Neural cell (in vitro differentiated cells): ENCODE results near the gene PRKCG. TPM values are rescaled to one million over a fixed set of nuclear protein-coding genes. Genes with fewer than 3 reads are reported as not detected.

Experiments
- H2AFZ ChIP-seq: fragments of 200-600, 300-800 bp; sonication (generic), shearing (Covaris generic); 2 replicates; pipeline ENCODE4 v1.6.0; 2014; ENCODE audit warnings: low read depth, mild to moderate bottlenecking, antibody characterized with exemption, low read length, moderate library complexity
- H3F3A ChIP-seq: fragments of 200-600 bp; shearing (Covaris generic); 2 replicates; pipeline ENCODE4 v1.6.1; 2016; ENCODE audit warnings: mild to moderate bottlenecking, moderate library complexity, mixed read lengths, antibody characterized with exemption, low read length; ENCODE audit not compliant: insufficient read depth, poor library complexity, severe bottlenecking
- H3K27ac ChIP-seq: fragments of 200-600, 300-800 bp; sonication (generic), shearing (Covaris generic); 2 replicates; pipeline ENCODE4 v1.5.1; 2014; ENCODE audit warnings: mild to moderate bottlenecking, low read length, moderate library complexity
- H3K27me3 ChIP-seq: fragments of 300-800, 200-600 bp; sonication (generic), shearing (Covaris generic); 2 replicates; pipeline ENCODE4 v1.6.0; 2014; ENCODE audit warnings: mild to moderate bottlenecking, low read depth, low read length, moderate library complexity; ENCODE audit not compliant: insufficient read depth
- H3K36me3 ChIP-seq: fragments of 300-800, 200-600 bp; sonication (generic), shearing (Covaris generic); 2 replicates; pipeline ENCODE4 v1.5.1; 2014; ENCODE audit warnings: mild to moderate bottlenecking, antibody characterized with exemption, low read length, moderate library complexity; ENCODE audit not compliant: insufficient read depth
- H3K4me2 ChIP-seq: fragments of 300-800, 200-600 bp; sonication (generic), shearing (Covaris generic); 2 replicates; pipeline ENCODE4 v1.6.0; 2014; ENCODE audit warnings: mild to moderate bottlenecking, low read length
- H3K4me3 ChIP-seq: fragments of 300-800, 200-600 bp; sonication (generic), shearing (Covaris generic); 2 replicates; pipeline ENCODE4 v1.5.1; 2014; ENCODE audit warnings: mild to moderate bottlenecking, low read length, moderate library complexity
- H3K79me2 ChIP-seq: fragments of 200-600 bp; shearing (Covaris generic); replicated peaks from 2 replicates; pipeline ENCODE4 v1.6.0; 2014; ENCODE audit warnings: mild to moderate bottlenecking, low read length, moderate library complexity; ENCODE audit not compliant: insufficient read depth
- H3K9ac ChIP-seq: fragments of 300-800, 200-600 bp; sonication (generic), shearing (Covaris generic); 2 replicates; pipeline ENCODE4 v1.6.1; 2016; ENCODE audit warnings: mild to moderate bottlenecking, low read length, mixed read lengths
- H3K9me2 ChIP-seq: fragments of 200-600 bp; shearing (Covaris generic); 2 replicates; pipeline ENCODE4 v1.6.1; 2016; ENCODE audit warnings: mild to moderate bottlenecking, low read length, mixed read lengths; ENCODE audit not compliant: insufficient read depth
- H3K9me3 ChIP-seq: fragments of 200-600, 300-800 bp; sonication (generic), shearing (Covaris generic); 2 replicates; pipeline ENCODE4 v1.6.1; 2016; ENCODE audit warnings: mild to moderate bottlenecking, mixed run types, low read length, moderate library complexity, mixed read lengths
- H4K20me1 ChIP-seq: fragments of 200-600 bp; shearing (Covaris generic); 2 replicates; pipeline ENCODE4 v1.6.1; 2016; ENCODE audit warnings: mild to moderate bottlenecking, mixed run types; ENCODE audit not compliant: insufficient read depth
- EP300 ChIP-seq: fragments of 450-650 bp; conservative IDR thresholded peaks from 2 replicates; pipeline ENCODE4 v1.6.1; 2014; ENCODE audit warnings: antibody characterized with exemption, mild to moderate bottlenecking, moderate library complexity; ENCODE audit not compliant: poor library complexity, severe bottlenecking
- EZH2 ChIP-seq: fragments of 200-600, 300-800 bp; shearing (Covaris generic), sonication (generic); IDR thresholded peaks from 2 replicates; pipeline ENCODE4 v1.6.1; 2014; ENCODE audit warnings: antibody characterized with exemption, low read length, borderline replicate concordance, mild to moderate bottlenecking; ENCODE audit not compliant: insufficient read depth, poor library complexity, severe bottlenecking
- MXI1 ChIP-seq: fragments of 450-650 bp; conservative IDR thresholded peaks from 2 replicates; pipeline ENCODE4 v1.6.1; 2014; ENCODE audit warnings: antibody characterized with exemption, mild to moderate bottlenecking; ENCODE audit not compliant: poor library complexity, severe bottlenecking
- POLR2AphosphoS5 ChIP-seq: IDR thresholded peaks from 2 replicates; pipeline ENCODE4 v1.6.1; 2012
- RAD21 ChIP-seq: fragments of 450-650 bp; conservative IDR thresholded peaks from 2 replicates; pipeline ENCODE4 v1.6.1; 2014; ENCODE audit warnings: antibody characterized with exemption, mild to moderate bottlenecking, moderate library complexity
- SMC3 ChIP-seq: fragments of 450-650 bp; conservative IDR thresholded peaks from 2 replicates; pipeline ENCODE4 v1.6.1; 2014; ENCODE audit warnings: antibody characterized with exemption, mild to moderate bottlenecking, moderate library complexity; ENCODE audit not compliant: poor library complexity
- TAF1 ChIP-seq: IDR thresholded peaks from 2 replicates; pipeline ENCODE4 v1.6.1; 2012; ENCODE audit warnings: low read depth
- polyA plus RNA-seq: library from polyadenylated mRNA; depleted of rRNA; stranded (reverse); fragments of >200 nt; gene quantifications from 2 replicates; pipeline ENCODE4 v1.2.3, GENCODE V29; 2014
- TF ChIP-seq, protein P1 (sequence below): fragments of 450-650 bp; IDR thresholded peaks from 2 replicates; pipeline ENCODE4 v1.5.1; 2014; ENCODE audit warnings: antibody characterized with exemption, mild to moderate bottlenecking, moderate library complexity; ENCODE audit not compliant: poor library complexity, severe bottlenecking
- TF ChIP-seq, protein P2 (sequence below): IDR thresholded peaks from 2 replicates; pipeline ENCODE4 v1.6.1; 2012; ENCODE audit warnings: borderline replicate concordance

PRKCG gene
- polyA plus RNA-seq, 1 donor from 2014 or later = 0.99 TPM

DNA sequence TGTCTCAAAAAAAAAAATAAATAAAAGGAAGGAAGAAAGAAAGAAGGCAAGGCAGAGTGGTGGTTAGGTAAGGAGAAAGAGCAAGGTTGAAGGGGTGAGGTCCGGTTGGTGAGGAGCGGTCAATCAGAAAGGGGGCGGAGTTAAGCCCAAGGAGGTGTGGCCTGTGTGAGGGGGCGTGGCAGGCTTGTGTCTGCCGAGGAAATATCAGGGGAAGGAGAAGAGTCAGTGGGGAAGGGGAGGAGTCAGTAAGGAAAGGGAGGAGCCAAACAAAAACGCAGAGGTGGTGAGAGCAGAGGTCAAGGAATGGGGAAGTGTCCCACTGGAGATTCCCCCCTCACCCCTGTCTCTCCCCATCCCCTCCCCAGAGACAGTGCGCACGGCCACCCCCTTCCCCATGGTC, 33.0 kb downstream of the PRKCG start:
- H3K4me3 ChIP-seq = no peak overlapping the region
- no peak overlapping the region for H3K4me2 ChIP-seq
- H2AFZ ChIP-seq = no peak overlapping the region
- no peak for TF ChIP-seq RAD21
- TF ChIP-seq SMC3 = no peak
- TF ChIP-seq, protein P1, sequence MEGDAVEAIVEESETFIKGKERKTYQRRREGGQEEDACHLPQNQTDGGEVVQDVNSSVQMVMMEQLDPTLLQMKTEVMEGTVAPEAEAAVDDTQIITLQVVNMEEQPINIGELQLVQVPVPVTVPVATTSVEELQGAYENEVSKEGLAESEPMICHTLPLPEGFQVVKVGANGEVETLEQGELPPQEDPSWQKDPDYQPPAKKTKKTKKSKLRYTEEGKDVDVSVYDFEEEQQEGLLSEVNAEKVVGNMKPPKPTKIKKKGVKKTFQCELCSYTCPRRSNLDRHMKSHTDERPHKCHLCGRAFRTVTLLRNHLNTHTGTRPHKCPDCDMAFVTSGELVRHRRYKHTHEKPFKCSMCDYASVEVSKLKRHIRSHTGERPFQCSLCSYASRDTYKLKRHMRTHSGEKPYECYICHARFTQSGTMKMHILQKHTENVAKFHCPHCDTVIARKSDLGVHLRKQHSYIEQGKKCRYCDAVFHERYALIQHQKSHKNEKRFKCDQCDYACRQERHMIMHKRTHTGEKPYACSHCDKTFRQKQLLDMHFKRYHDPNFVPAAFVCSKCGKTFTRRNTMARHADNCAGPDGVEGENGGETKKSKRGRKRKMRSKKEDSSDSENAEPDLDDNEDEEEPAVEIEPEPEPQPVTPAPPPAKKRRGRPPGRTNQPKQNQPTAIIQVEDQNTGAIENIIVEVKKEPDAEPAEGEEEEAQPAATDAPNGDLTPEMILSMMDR = no peak
- no peak for TF ChIP-seq EZH2
- no peak for TF ChIP-seq TAF1
- TF ChIP-seq MXI1 = no peak
- TF ChIP-seq, protein P2, sequence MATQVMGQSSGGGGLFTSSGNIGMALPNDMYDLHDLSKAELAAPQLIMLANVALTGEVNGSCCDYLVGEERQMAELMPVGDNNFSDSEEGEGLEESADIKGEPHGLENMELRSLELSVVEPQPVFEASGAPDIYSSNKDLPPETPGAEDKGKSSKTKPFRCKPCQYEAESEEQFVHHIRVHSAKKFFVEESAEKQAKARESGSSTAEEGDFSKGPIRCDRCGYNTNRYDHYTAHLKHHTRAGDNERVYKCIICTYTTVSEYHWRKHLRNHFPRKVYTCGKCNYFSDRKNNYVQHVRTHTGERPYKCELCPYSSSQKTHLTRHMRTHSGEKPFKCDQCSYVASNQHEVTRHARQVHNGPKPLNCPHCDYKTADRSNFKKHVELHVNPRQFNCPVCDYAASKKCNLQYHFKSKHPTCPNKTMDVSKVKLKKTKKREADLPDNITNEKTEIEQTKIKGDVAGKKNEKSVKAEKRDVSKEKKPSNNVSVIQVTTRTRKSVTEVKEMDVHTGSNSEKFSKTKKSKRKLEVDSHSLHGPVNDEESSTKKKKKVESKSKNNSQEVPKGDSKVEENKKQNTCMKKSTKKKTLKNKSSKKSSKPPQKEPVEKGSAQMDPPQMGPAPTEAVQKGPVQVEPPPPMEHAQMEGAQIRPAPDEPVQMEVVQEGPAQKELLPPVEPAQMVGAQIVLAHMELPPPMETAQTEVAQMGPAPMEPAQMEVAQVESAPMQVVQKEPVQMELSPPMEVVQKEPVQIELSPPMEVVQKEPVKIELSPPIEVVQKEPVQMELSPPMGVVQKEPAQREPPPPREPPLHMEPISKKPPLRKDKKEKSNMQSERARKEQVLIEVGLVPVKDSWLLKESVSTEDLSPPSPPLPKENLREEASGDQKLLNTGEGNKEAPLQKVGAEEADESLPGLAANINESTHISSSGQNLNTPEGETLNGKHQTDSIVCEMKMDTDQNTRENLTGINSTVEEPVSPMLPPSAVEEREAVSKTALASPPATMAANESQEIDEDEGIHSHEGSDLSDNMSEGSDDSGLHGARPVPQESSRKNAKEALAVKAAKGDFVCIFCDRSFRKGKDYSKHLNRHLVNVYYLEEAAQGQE = no peak
- no peak for TF ChIP-seq EP300
- no peak for TF ChIP-seq POLR2AphosphoS5
- no peaks in the 10 kb centered on the region for H3K27me3 ChIP-seq
- H3K27ac ChIP-seq = no peak overlapping the region
- no peaks in the 10 kb centered on the region for H3K36me3 ChIP-seq
- H3K9ac ChIP-seq = no peak overlapping the region
- H3K9me2 ChIP-seq = no peaks in the 10 kb centered on the region
- peaks cover 24% of the 10 kb centered on the region for H3K79me2 ChIP-seq
- no peaks in the 10 kb centered on the region for H3F3A ChIP-seq
- no peaks in the 10 kb centered on the region for H4K20me1 ChIP-seq
- no peaks in the 10 kb centered on the region for H3K9me3 ChIP-seq

DNA sequence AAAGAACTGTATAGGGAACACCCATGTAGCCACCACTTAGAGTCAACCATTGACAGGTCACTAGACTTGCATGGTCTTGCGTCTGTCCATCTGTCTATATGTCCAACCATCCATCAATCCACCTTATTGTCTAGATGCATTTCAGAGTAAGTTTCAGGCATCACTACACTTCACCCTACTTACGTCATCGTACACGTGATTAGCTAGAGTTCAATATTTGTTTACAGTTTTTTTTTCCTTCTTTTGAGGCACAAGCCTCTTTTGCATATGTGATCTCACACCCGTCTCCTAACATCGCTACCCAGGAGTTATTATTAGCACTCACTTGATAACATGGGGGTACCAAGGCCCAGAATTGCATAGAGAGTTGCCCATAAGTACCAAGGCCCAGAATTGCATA, 34.0 kb downstream of the PRKCG start:
- TF ChIP-seq TAF1 = no peak
- TF ChIP-seq, protein P2 = no peak
- TF ChIP-seq MXI1 = no peak
- no peak for TF ChIP-seq EZH2
- TF ChIP-seq, protein P1 = no peak
- TF ChIP-seq EP300 = no peak
- TF ChIP-seq RAD21 = no peak
- no peak for TF ChIP-seq SMC3
- TF ChIP-seq POLR2AphosphoS5 = no peak
- Histone ChIP-seq H3K27ac (no peak overlapping the region), H3K9me2 (no peaks in the 10 kb centered on the region), H3K4me3 (no peak overlapping the region), H2AFZ (no peak overlapping the region), H3K9me3 (no peaks in the 10 kb centered on the region), H3K36me3 (no peaks in the 10 kb centered on the region), H3K27me3 (no peaks in the 10 kb centered on the region), H4K20me1 (no peaks in the 10 kb centered on the region), H3K79me2 (peaks cover 17% of the 10 kb centered on the region), H3K9ac (no peak overlapping the region), H3F3A (no peaks in the 10 kb centered on the region), H3K4me2 (no peak overlapping the region)
